BE2C (cell line): ENCODE measurements around the gene EIF2B4. TPM values are rescaled to one million over a fixed set of nuclear protein-coding genes. Genes with fewer than 3 reads are reported as not detected.

Source experiments
- DNase-seq: peaks from one replicate; pipeline ENCODE4 v3.0.0-alpha.2; 2020
- H3K27me3 ChIP-seq: fragments of 250-450 bp; sonication (Bioruptor Pico); 2 replicates; pipeline ENCODE4 v1.5.1; 2020; ENCODE audit warnings: mild to moderate bottlenecking
- H3K36me3 ChIP-seq: fragments of 250-450 bp; sonication (Bioruptor Pico); 2 replicates; pipeline ENCODE4 v1.5.1; 2020; ENCODE audit warnings: mild to moderate bottlenecking
- H3K4me1 ChIP-seq: fragments of 250-450 bp; sonication (Bioruptor Pico); 2 replicates; pipeline ENCODE4 v1.5.1; 2020
- H3K4me3 ChIP-seq: 2 replicates; pipeline ENCODE4 v1.5.1; 2011; ENCODE audit warnings: low read depth, low read length
- H3K9me3 ChIP-seq: fragments of 250-450 bp; sonication (Bioruptor Pico); 2 replicates; pipeline ENCODE4 v1.5.1; 2020
- CTCF ChIP-seq: IDR thresholded peaks from 2 replicates; pipeline ENCODE4 v1.5.1; 2012; ENCODE audit warnings: mild to moderate bottlenecking, low read depth, low read length
- polyA plus RNA-seq: library from polyadenylated mRNA; unstranded; fragments of >200 nt; gene quantifications from one replicate; pipeline ENCODE4 v1.2.1, GENCODE V29; 2012; ENCODE audit warnings: low read depth, missing spikeins; ENCODE audit not compliant: insufficient read length, insufficient read depth

Gene EIF2B4
- 99.5 TPM for polyA plus RNA-seq

DNA sequence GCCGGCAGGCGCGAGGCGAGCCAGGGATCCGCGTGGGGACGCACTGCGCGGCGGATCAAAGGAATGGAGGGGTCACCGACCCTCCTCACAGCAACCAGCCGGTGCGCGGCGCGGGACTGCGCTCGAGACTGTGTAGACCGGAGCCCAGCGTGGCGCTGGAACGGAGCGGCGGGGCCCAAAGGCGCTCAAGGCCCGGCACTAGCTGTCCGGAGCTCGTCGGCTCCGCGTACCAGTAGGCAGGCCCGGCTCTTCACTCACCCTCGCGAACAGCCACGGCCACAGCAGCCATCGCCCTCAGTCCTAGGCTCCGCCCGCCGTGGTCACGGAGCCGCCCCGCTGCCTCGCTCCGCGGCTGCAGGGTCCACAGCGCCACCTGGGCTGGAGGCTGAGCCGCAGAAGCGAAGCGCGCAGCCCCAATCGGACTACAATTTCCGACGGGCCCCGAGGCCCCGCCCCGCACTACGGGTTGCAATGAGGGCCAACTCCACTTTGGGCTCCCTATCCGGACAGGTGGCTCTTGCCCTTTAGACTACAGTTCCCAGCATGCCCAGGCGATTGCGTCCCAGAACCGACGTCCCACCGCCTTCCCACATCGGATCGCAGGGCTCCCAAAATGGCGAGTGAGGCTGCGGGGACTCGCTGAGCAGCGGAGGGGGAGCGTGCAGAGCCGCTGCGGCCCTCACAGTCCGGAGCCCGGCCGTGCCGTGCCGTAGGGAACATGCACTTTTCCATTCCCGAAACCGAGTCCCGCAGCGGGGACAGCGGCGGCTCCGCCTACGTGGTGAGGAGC, at the start of gene EIF2B4, which contains the start of gene SNX17:
TSS of gene EIF2B4 (minus strand) at position 313 of the 790 bp plus-strand sequence. CDS start at position 289, 24 bp downstream.
TSS of gene SNX17 (plus strand) at position 591 of the 790 bp plus-strand sequence. CDS start at position 719, 128 bp downstream.
- DNase-seq = peak; percentile 99
- Histone ChIP-seq H3K27me3 (no peaks in the 10 kb centered on the region), H3K36me3 (peaks cover 54% of the 10 kb centered on the region), H3K9me3 (no peaks in the 10 kb centered on the region), H3K4me3 (peak within 1 kb of the TSS; percentile 99), H3K4me1 (no peaks in the 10 kb centered on the region; the same call in 1 of the 2 replicates)
- peak; percentile 80 for TF ChIP-seq CTCF

- no peak for TF ChIP-seq CTCF
- DNase-seq = no peak
Observed at GRCh38 chr2:27416151-27416550, 46.0 kb upstream of the EIF2B4 start.

GRCh38 chr2:27412419-27413152, 42.4 kb upstream of the EIF2B4 start:
- H3K4me1 ChIP-seq = 0 out of 2 replicates have a peak, but pooled peaks cover 3% of the 10 kb centered on the region
- peaks cover 2% of the 10 kb centered on the region for H3K36me3 ChIP-seq
- no peak for TF ChIP-seq CTCF
- H3K9me3 ChIP-seq = no peaks in the 10 kb centered on the region
- no peak overlapping the region for H3K4me3 ChIP-seq
- no peak for DNase-seq
- H3K27me3 ChIP-seq = no peaks in the 10 kb centered on the region; the same call in 1 of the 2 replicates

More at GRCh38 chr2:27416151-27416550, 46.0 kb upstream of the EIF2B4 start:
- H3K27me3 ChIP-seq = no peaks in the 10 kb centered on the region; the same call in 1 of the 2 replicates
- no peaks in the 10 kb centered on the region for H3K4me1 ChIP-seq
- no peaks in the 10 kb centered on the region for H3K36me3 ChIP-seq
- no peaks in the 10 kb centered on the region for H3K9me3 ChIP-seq
- no peak overlapping the region for H3K4me3 ChIP-seq

GRCh38 chr2:27409321-27410073, 39.4 kb upstream of the EIF2B4 start, which contains the start of gene PPM1G:
TSS of gene PPM1G (minus strand) at chr2:27409591. CDS start at chr2:27409422, 169 bp downstream.
- Histone ChIP-seq H3K4me1 (0 out of 2 replicates have a peak, but pooled peaks cover 3% of the 10 kb centered on the region), H3K9me3 (no peaks in the 10 kb centered on the region), H3K27me3 (no peaks in the 10 kb centered on the region; the same call in 1 of the 2 replicates), H3K36me3 (peaks cover 9% of the 10 kb centered on the region), H3K4me3 (peak within 1 kb of the TSS; percentile 97)
- no peak for TF ChIP-seq CTCF
- peak; percentile 98 for DNase-seq

DNA sequence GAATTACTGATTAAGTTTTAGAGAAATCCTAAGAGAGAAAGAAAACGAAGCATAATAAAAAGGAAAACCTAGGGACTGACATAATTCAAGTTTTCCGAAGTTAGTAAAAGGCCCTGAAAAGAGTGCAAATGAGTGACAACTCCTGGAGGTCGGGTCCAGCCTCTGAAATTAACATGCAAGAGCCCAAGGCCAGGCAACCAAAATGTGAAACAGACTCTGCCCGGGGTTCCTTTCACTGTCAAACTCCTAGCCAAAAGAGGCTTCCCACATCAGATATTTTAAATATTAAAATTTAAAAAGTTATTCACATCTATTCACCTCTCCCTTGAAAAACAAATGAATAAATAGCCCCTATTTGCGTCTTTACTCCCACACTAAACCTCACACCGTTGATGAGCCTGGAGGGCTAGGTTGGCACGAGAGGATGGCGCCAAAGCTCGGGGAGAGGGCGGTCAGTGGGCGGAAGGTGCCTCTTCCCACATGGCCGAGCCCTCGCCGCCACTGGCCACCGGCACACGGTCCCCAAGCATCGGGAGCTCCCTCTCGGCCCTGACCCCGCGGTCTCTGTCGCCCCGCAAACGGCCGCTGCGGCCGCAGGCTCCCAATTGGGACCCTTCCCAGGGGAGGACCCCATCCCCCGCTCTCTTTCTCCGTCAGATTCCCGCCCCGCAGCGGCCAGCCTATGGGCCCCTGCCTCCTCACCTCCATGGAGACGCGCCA, 38.6 kb upstream of the EIF2B4 start:
- H3K4me1 ChIP-seq = 0 out of 2 replicates have a peak, but pooled peaks cover 3% of the 10 kb centered on the region
- H3K4me3 ChIP-seq = peak overlapping the region; percentile 97
- H3K36me3 ChIP-seq = peaks cover 9% of the 10 kb centered on the region
- H3K9me3 ChIP-seq = no peaks in the 10 kb centered on the region
- H3K27me3 ChIP-seq = no peaks in the 10 kb centered on the region; the same call in 1 of the 2 replicates
- TF ChIP-seq CTCF = no peak
- no peak for DNase-seq
